Astrocyte (in vitro differentiated cells and primary cell): ENCODE results near the gene CDH1. TPM values are rescaled to one million over a fixed set of nuclear protein-coding genes. Genes with fewer than 3 reads are reported as not detected.

Source experiments
- DNase-seq: peaks from one replicate; pipeline ENCODE4 v3.0.0-alpha.2; 2010; ENCODE audit warnings: low read depth
- FAIRE-seq: peaks from 2 replicates; lab custom pipeline; 2011; peaks lifted over from hg19 to GRCh38; lab: Jason Lieb, UNC
- H2AFZ ChIP-seq: 2 replicates; pipeline ENCODE4 v1.6.0; 2012; ENCODE audit warnings: low read depth, low read length, inconsistent platforms
- H3K27ac ChIP-seq: 2 replicates; pipeline ENCODE4 v1.5.1; 2011; ENCODE audit warnings: low read depth, low read length, inconsistent platforms
- H3K27me3 ChIP-seq: 2 replicates; pipeline ENCODE4 v1.6.0; 2011; ENCODE audit warnings: low read length, inconsistent platforms; ENCODE audit not compliant: insufficient read depth
- H3K36me3 ChIP-seq: 2 replicates; pipeline ENCODE4 v1.5.1; 2011; ENCODE audit warnings: low read length, inconsistent platforms; ENCODE audit not compliant: insufficient read depth
- H3K4me1 ChIP-seq: 2 replicates; pipeline ENCODE4 v1.5.1; 2011; ENCODE audit warnings: low read length, inconsistent platforms; ENCODE audit not compliant: insufficient read depth
- H3K4me2 ChIP-seq: 2 replicates; pipeline ENCODE4 v1.6.0; 2012; ENCODE audit warnings: low read length, inconsistent platforms
- H3K4me3 ChIP-seq: 2 replicates; pipeline ENCODE4 v1.5.1; 2011; ENCODE audit warnings: low read depth, mild to moderate bottlenecking, low read length, inconsistent platforms; ENCODE audit not compliant: insufficient read depth
- H3K79me2 ChIP-seq: 2 replicates; pipeline ENCODE4 v1.6.0; 2012; ENCODE audit warnings: mild to moderate bottlenecking, low read length, inconsistent platforms; ENCODE audit not compliant: insufficient read depth
- H3K9ac ChIP-seq: 2 replicates; pipeline ENCODE4 v1.6.0; 2012; ENCODE audit warnings: mild to moderate bottlenecking, low read length, inconsistent platforms
- H3K9me3 ChIP-seq: 2 replicates; pipeline ENCODE4 v1.5.1; 2012; ENCODE audit warnings: low read depth, mild to moderate bottlenecking, low read length, inconsistent platforms; ENCODE audit not compliant: insufficient read depth
- H4K20me1 ChIP-seq: 2 replicates; pipeline ENCODE4 v1.6.0; 2012; ENCODE audit warnings: low read length, inconsistent platforms; ENCODE audit not compliant: insufficient read depth
- H3K27ac Mint-ChIP-seq: one replicate; pipeline ENCODE4 v1.8.0; 2021; ENCODE audit warnings: mild to moderate bottlenecking, mixed read lengths; ENCODE audit not compliant: unreplicated experiment
- H3K27me3 Mint-ChIP-seq: one replicate; pipeline ENCODE4 v1.8.0; 2021; ENCODE audit warnings: low read depth, mixed read lengths; ENCODE audit not compliant: unreplicated experiment
- H3K36me3 Mint-ChIP-seq: one replicate; pipeline ENCODE4 v1.8.0; 2021; ENCODE audit warnings: low read depth, mixed read lengths; ENCODE audit not compliant: unreplicated experiment
- H3K4me1 Mint-ChIP-seq: one replicate; pipeline ENCODE4 v1.8.0; 2021; ENCODE audit warnings: low read depth, mixed read lengths; ENCODE audit not compliant: unreplicated experiment
- H3K4me3 Mint-ChIP-seq: one replicate; pipeline ENCODE4 v1.8.0; 2021; ENCODE audit warnings: mild to moderate bottlenecking, moderate library complexity, mixed read lengths; ENCODE audit not compliant: unreplicated experiment
- H3K9me3 Mint-ChIP-seq: one replicate; pipeline ENCODE4 v1.8.0; 2021; ENCODE audit warnings: mild to moderate bottlenecking, mixed read lengths; ENCODE audit not compliant: unreplicated experiment
- EZH2 ChIP-seq: IDR thresholded peaks from 2 replicates; pipeline ENCODE4 v1.6.1; 2012; ENCODE audit warnings: mild to moderate bottlenecking, low read length, inconsistent platforms; ENCODE audit not compliant: insufficient read depth
- total RNA-seq: library from RNA; stranded (reverse); gene quantifications from 2 replicates; pipeline ENCODE4 v1.2.1, GENCODE V29; 2021
- TF ChIP-seq, protein P1 (sequence below): IDR thresholded peaks from 2 replicates; pipeline ENCODE4 v1.5.1; 2011; ENCODE audit warnings: low read depth, mild to moderate bottlenecking, inconsistent platforms, low read length, moderate library complexity; ENCODE audit not compliant: insufficient read depth

Gene CDH1
- total RNA-seq, 1 donor from 2014 or later: 23.8 TPM

DNA sequence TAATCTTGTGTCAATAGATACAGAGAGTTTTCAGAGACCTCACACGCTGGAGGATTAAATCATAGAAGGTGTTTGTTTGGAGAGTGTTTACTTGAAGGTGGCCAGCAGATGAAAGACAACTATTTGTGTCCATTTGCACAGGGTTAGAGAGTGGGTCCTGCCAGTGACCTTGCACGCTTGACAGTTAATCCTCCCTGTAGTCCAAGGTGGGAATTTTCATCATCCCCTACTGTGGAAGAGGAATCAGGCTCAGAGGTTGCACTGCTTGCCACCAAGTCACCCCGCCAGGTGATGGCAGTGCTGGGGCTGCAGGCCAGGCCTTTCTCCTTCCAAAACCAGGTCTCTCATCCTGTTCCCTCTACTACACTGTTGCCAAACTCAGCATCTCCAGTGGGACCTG is 12.3 kb downstream of the CDH1 start:
- H3K27ac ChIP-seq: no peak overlapping the region
- H3K27me3 ChIP-seq: peaks cover 10% of the 10 kb centered on the region
- H3K4me3 ChIP-seq: no peak overlapping the region
- no peak overlapping the region for H2AFZ ChIP-seq
- Mint-ChIP-seq H3K9me3 (no peaks in the 10 kb centered on the region), H3K4me1 (peaks cover 5% of the 10 kb centered on the region), H3K27me3 (peaks cover 13% of the 10 kb centered on the region), H3K27ac (no peak overlapping the region), H3K36me3 (no peaks in the 10 kb centered on the region), H3K4me3 (no peak overlapping the region)
- DNase-seq (no peak), FAIRE-seq (no peak)
- H3K4me2 ChIP-seq: no peak overlapping the region
- no peaks in the 10 kb centered on the region for H3K79me2 ChIP-seq
- no peak for TF ChIP-seq EZH2
- TF ChIP-seq, protein P1, sequence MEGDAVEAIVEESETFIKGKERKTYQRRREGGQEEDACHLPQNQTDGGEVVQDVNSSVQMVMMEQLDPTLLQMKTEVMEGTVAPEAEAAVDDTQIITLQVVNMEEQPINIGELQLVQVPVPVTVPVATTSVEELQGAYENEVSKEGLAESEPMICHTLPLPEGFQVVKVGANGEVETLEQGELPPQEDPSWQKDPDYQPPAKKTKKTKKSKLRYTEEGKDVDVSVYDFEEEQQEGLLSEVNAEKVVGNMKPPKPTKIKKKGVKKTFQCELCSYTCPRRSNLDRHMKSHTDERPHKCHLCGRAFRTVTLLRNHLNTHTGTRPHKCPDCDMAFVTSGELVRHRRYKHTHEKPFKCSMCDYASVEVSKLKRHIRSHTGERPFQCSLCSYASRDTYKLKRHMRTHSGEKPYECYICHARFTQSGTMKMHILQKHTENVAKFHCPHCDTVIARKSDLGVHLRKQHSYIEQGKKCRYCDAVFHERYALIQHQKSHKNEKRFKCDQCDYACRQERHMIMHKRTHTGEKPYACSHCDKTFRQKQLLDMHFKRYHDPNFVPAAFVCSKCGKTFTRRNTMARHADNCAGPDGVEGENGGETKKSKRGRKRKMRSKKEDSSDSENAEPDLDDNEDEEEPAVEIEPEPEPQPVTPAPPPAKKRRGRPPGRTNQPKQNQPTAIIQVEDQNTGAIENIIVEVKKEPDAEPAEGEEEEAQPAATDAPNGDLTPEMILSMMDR: no peak
- H3K4me1 ChIP-seq: no peaks in the 10 kb centered on the region
- no peaks in the 10 kb centered on the region for H4K20me1 ChIP-seq
- no peaks in the 10 kb centered on the region for H3K9me3 ChIP-seq
- H3K36me3 ChIP-seq: no peaks in the 10 kb centered on the region
- no peak overlapping the region for H3K9ac ChIP-seq

DNA sequence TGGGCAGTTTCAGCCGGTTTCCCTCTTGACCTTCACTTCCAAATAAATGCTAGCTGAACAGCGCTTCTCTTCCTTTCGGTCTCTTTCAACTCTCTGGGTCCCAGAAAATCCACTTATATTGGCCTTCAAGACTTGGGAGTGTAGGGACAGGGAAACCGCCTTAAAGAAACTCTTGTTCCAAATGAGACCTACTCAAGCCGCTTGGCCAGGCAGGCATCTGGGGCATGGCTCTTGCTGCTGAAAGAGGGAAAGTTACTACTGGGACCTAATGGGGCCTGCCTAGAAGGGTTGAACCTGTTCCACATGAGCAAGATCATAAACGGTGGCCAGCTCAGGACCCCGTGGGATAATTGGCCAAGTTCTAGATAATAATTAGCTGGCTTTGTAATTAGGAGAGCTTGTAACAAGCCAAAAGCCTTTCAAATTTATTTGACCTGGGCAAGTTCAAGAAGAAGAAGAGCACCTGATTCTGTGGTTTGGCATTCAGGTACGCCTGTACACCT is 13.2 kb downstream of the CDH1 start:
- no peaks in the 10 kb centered on the region for H3K79me2 ChIP-seq
- H3K4me2 ChIP-seq: no peak overlapping the region
- no peaks in the 10 kb centered on the region for H3K4me1 Mint-ChIP-seq
- H3K4me1 ChIP-seq: no peaks in the 10 kb centered on the region
- no peaks in the 10 kb centered on the region for H3K36me3 Mint-ChIP-seq
- H3K36me3 ChIP-seq: no peaks in the 10 kb centered on the region
- no peak overlapping the region for H2AFZ ChIP-seq
- no peak overlapping the region for H3K4me3 ChIP-seq
- H3K27ac ChIP-seq: no peak overlapping the region
- no peaks in the 10 kb centered on the region for H3K9me3 ChIP-seq
- no peak overlapping the region for H3K4me3 Mint-ChIP-seq
- H3K27me3 Mint-ChIP-seq: peaks cover 13% of the 10 kb centered on the region
- H3K27me3 ChIP-seq: peaks cover 11% of the 10 kb centered on the region
- H3K9me3 Mint-ChIP-seq: no peaks in the 10 kb centered on the region
- H3K9ac ChIP-seq: no peak overlapping the region
- H4K20me1 ChIP-seq: no peaks in the 10 kb centered on the region
- FAIRE-seq: no peak
- TF ChIP-seq, protein P1: no peak
- no peak for TF ChIP-seq EZH2
- no peak overlapping the region for H3K27ac Mint-ChIP-seq
- DNase-seq: no peak

DNA sequence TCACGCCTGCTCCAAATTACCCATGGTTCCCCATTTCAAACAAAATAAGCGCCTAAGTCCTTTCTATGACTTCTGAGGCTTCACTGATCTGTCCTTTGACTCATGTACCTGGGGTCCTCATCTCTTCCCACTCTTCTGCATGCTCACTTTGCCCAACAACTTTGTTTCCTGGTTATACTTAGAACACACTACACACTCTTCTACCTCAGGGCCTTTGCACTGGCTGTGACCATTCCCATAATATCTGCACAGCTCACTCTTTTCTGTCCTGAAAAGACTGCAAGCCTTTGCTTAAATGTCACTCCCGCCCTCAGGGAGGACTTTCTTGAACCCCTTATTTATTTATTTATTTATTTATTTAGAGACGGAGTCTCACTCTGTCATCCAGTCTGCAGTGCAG is 14.1 kb downstream of the CDH1 start:
- no peak overlapping the region for H3K4me3 ChIP-seq
- no peaks in the 10 kb centered on the region for H3K9me3 ChIP-seq
- Mint-ChIP-seq H3K36me3 (no peaks in the 10 kb centered on the region), H3K4me3 (no peak overlapping the region), H3K27ac (no peak overlapping the region), H3K4me1 (peaks cover 3% of the 10 kb centered on the region), H3K9me3 (no peaks in the 10 kb centered on the region), H3K27me3 (peaks cover 13% of the 10 kb centered on the region)
- FAIRE-seq (no peak), DNase-seq (no peak)
- no peaks in the 10 kb centered on the region for H3K79me2 ChIP-seq
- peaks cover 11% of the 10 kb centered on the region for H3K27me3 ChIP-seq
- H2AFZ ChIP-seq: no peak overlapping the region
- H3K36me3 ChIP-seq: no peaks in the 10 kb centered on the region
- no peak for TF ChIP-seq EZH2
- TF ChIP-seq, protein P1: no peak
- no peaks in the 10 kb centered on the region for H4K20me1 ChIP-seq
- no peak overlapping the region for H3K27ac ChIP-seq
- H3K4me2 ChIP-seq: no peak overlapping the region
- H3K4me1 ChIP-seq: no peaks in the 10 kb centered on the region
- no peak overlapping the region for H3K9ac ChIP-seq
